Tibial artery (tissue), 4 donors: ENCODE measurements around the gene TMPRSS6.

ENCODE experiments used
- DNase-seq, 2 donors: peaks; one replicate each; pipeline ENCODE4 v3.0.0-alpha.2; 2019
- H3K27ac ChIP-seq, 2 donors: fragments of 200-600 bp; sonication (generic) in 1 of 2; 1 replicate in 1 of 2; 2 replicates in 1 of 2; pipeline ENCODE4 v1.5.1; 2018 to 2019; ENCODE audit warnings: mild to moderate bottlenecking in 1 of 2
- H3K27me3 ChIP-seq, 2 donors: fragments of 200-600 bp; sonication (generic) in 1 of 2; one replicate each; pipeline versions ENCODE4 v1.5.1 to v1.6.0; 2016 to 2019
- H3K36me3 ChIP-seq, 3 donors: fragments of 200-600 bp; sonication (generic) in 2 of 3; one replicate each; pipeline ENCODE4 v1.5.1; 2016 to 2019; ENCODE audit warnings: mild to moderate bottlenecking in 2 of 3
- H3K4me1 ChIP-seq, 4 donors: fragments of 200-600 bp; sonication (generic) in 2 of 4; 1 replicate in 3 of 4; 2 replicates in 1 of 4; pipeline ENCODE4 v1.5.1; 2016 to 2019
- H3K4me3 ChIP-seq, 2 donors: fragments of 200-600 bp; sonication (generic) in 1 of 2; 1 replicate in 1 of 2; 2 replicates in 1 of 2; pipeline ENCODE4 v1.5.1; 2018 to 2019; ENCODE audit warnings: mild to moderate bottlenecking in 2 of 2
- H3K9me3 ChIP-seq, 3 donors: fragments of 200-600 bp; sonication (generic) in 1 of 3; one replicate each; pipeline ENCODE4 v1.5.1; 2016 to 2019
- intact Hi-C: fragments of 100-400 bp; cut with DNase I; formaldehyde crosslinking; loops from one replicate; pipeline ENCODE4 v1.15.0; 2023; ENCODE audit warnings: low total_unique reads
- TF ChIP-seq, protein P1 (sequence below), 2 experiments: fragments of 200-600 bp in 1 of 2; fragments of 450-650 bp in 1 of 2; IDR thresholded peaks; one replicate each; pipeline ENCODE4 v1.5.1; 2017 to 2019; ENCODE audit warnings: antibody characterized with exemption in 2 of 2, mild to moderate bottlenecking in 1 of 2, moderate library complexity in 1 of 2

TMPRSS6 gene

DNA sequence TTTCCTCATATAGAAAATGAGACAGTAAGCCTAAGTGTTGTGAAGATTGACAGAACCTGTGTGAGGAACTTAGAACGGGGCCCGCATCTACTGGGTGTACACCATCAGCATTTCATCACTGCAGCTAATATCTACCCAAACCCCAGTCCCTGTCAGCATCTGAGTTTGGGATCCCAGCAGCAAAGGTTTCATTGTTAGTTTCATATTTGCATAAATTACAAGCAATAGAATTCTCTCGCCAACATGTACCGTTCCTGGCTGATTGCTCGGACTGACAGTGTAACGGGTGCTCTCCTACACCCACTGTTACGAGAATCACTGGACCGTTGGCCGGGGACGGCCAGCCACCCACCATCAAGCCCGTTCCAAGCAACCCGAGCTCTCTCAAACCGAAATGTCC lies 10.4 kb upstream of the TMPRSS6 start:
- Histone ChIP-seq H3K4me3 (no peak overlapping the region), H3K4me1 (peaks cover 0 to 3% (median 0%) of the 10 kb centered on the region in 4 donors), H3K27me3 (peaks cover 0 to 41% of the 10 kb centered on the region in 2 donors), H3K27ac (no peak overlapping the region), H3K36me3 (no peaks in the 10 kb centered on the region), H3K9me3 (no peaks in the 10 kb centered on the region)
- no peak for DNase-seq
- intact Hi-C loops: no loop called here
- TF ChIP-seq, protein P1, sequence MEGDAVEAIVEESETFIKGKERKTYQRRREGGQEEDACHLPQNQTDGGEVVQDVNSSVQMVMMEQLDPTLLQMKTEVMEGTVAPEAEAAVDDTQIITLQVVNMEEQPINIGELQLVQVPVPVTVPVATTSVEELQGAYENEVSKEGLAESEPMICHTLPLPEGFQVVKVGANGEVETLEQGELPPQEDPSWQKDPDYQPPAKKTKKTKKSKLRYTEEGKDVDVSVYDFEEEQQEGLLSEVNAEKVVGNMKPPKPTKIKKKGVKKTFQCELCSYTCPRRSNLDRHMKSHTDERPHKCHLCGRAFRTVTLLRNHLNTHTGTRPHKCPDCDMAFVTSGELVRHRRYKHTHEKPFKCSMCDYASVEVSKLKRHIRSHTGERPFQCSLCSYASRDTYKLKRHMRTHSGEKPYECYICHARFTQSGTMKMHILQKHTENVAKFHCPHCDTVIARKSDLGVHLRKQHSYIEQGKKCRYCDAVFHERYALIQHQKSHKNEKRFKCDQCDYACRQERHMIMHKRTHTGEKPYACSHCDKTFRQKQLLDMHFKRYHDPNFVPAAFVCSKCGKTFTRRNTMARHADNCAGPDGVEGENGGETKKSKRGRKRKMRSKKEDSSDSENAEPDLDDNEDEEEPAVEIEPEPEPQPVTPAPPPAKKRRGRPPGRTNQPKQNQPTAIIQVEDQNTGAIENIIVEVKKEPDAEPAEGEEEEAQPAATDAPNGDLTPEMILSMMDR (IDR thresholded peaks at IDR 0.05): no peak

DNA sequence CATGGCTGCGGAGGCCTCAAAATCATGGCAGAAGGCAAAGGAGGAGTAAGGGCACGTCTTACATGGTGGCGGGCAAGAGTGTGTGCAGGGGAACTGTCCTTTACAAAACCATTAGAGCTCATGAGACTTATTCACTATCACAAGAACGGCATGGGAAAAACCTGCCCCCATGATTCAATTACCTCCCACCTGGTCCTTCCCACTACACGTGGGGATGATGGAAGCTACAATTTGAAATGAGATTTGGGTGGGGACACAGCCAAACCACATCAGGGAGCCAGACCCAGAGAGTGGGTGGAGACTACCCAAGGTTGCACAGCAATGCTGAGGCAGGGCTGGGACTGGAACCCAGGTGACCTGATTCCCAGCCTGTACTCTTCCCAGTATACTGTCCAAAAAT lies 8.6 kb upstream of the TMPRSS6 start:
- Histone ChIP-seq H3K4me1 (peaks cover 0 to 3% (median 0%) of the 10 kb centered on the region in 4 donors), H3K27me3 (peaks cover 0 to 40% of the 10 kb centered on the region in 2 donors), H3K27ac (no peak overlapping the region), H3K9me3 (no peaks in the 10 kb centered on the region), H3K4me3 (no peak overlapping the region), H3K36me3 (no peaks in the 10 kb centered on the region)
- no peak for DNase-seq
- TF ChIP-seq, protein P1 (IDR thresholded peaks at IDR 0.05): no peak
- intact Hi-C loops: no loop called here

GRCh38 chr22:37117092-37117491 lies 7.6 kb upstream of the TMPRSS6 start:
- Histone ChIP-seq H3K9me3 (no peaks in the 10 kb centered on the region), H3K27me3 (peaks cover 0 to 37% of the 10 kb centered on the region in 2 donors), H3K4me3 (no peak overlapping the region), H3K4me1 (peaks cover 0 to 2% (median 0%) of the 10 kb centered on the region in 4 donors), H3K27ac (no peak overlapping the region), H3K36me3 (no peaks in the 10 kb centered on the region)
- intact Hi-C loops: no loop called here
- TF ChIP-seq, protein P1 (IDR thresholded peaks at IDR 0.05): no peak
- no peak for DNase-seq

GRCh38 chr22:37115032-37115431 lies 5.5 kb upstream of the TMPRSS6 start:
- TF ChIP-seq, protein P1 (IDR thresholded peaks at IDR 0.05): no peak
- intact Hi-C loops: no loop called here

GRCh38 chr22:37113757-37114156 lies 4.2 kb upstream of the TMPRSS6 start:
- no peaks in the 10 kb centered on the region for H3K36me3 ChIP-seq
- intact Hi-C loops: no loop called here
- H3K9me3 ChIP-seq: no peaks in the 10 kb centered on the region
- H3K4me1 ChIP-seq: no peaks in the 10 kb centered on the region
- TF ChIP-seq, protein P1 (IDR thresholded peaks at IDR 0.05): no peak
- no peak overlapping the region for H3K4me3 ChIP-seq
- no peak overlapping the region for H3K27ac ChIP-seq
- no peak for DNase-seq
- H3K27me3 ChIP-seq: peaks cover 0 to 50% of the 10 kb centered on the region in 2 donors

More at GRCh38 chr22:37115032-37115431, 5.5 kb upstream of the TMPRSS6 start:
- Histone ChIP-seq H3K4me1 (no peaks in the 10 kb centered on the region), H3K36me3 (no peaks in the 10 kb centered on the region), H3K4me3 (no peak overlapping the region), H3K27ac (no peak overlapping the region), H3K9me3 (no peaks in the 10 kb centered on the region), H3K27me3 (peaks cover 0 to 40% of the 10 kb centered on the region in 2 donors)
- DNase-seq: no peak
